Esophagus squamous epithelium (tissue), 5 donors: ENCODE data around the gene ESRRB. TPM values are rescaled to one million over a fixed set of nuclear protein-coding genes. Genes with fewer than 3 reads are reported as not detected.

Source experiments
- DNase-seq: peaks from one replicate; lab custom pipeline; 2025; lab: John Stamatoyannopoulos, UW
- H3K27ac ChIP-seq, 4 donors: fragments of 200-600 bp; sonication (generic); one replicate each; pipeline ENCODE4 v1.5.1; 2016 to 2019; ENCODE audit warnings: mild to moderate bottlenecking in 1 of 4
- H3K27me3 ChIP-seq, 4 donors: fragments of 200-600 bp; sonication (generic); 1 replicate in 3 of 4; 2 replicates in 1 of 4; pipeline versions ENCODE4 v1.5.1 to v1.6.0; 2017 to 2021; ENCODE audit warnings: antibody characterized with exemption in 1 of 4
- H3K36me3 ChIP-seq, 3 donors: fragments of 200-600 bp; sonication (generic); one replicate each; pipeline ENCODE4 v1.5.1; 2016 to 2019
- H3K4me1 ChIP-seq, 3 donors: fragments of 200-600 bp; sonication (generic); one replicate each; pipeline ENCODE4 v1.5.1; 2017 to 2019
- H3K4me3 ChIP-seq, 4 donors: fragments of 200-600 bp; sonication (generic); 1 replicate in 3 of 4; 2 replicates in 1 of 4; pipeline ENCODE4 v1.5.1; 2016 to 2019; ENCODE audit warnings: mild to moderate bottlenecking in 2 of 4, moderate library complexity in 1 of 4
- H3K9me3 ChIP-seq, 3 donors: fragments of 200-600 bp; sonication (generic); one replicate each; pipeline ENCODE4 v1.5.1; 2016 to 2019
- POLR2A ChIP-seq, 4 donors: fragments of 450-650 bp; IDR thresholded peaks; one replicate each; pipeline ENCODE4 v1.6.1; 2017; ENCODE audit warnings: antibody characterized with exemption in 4 of 4, mild to moderate bottlenecking in 4 of 4, moderate library complexity in 3 of 4
- WGBS, 2 donors: methylation state at CpG; one replicate each; pipeline ENCODE4 v1.1.5; 2018; 5-methylcytosine and 5-hydroxymethylcytosine counted together
- intact Hi-C: fragments of 100-400 bp; cut with DNase I; formaldehyde crosslinking; loops from one replicate; pipeline ENCODE4 v1.15.0; 2022
- total RNA-seq, 4 donors: library from RNA; depleted of rRNA; stranded (reverse); fragments of >200 nt; gene quantifications; one replicate each; pipeline ENCODE4 v1.1.0, GENCODE V29; 2016
- TF ChIP-seq, protein P1 (sequence below), 6 experiments: fragments of 450-650 bp in 4 of 6; fragments of 200-600 bp in 2 of 6; sonication (generic) in 2 of 6; IDR thresholded peaks; one replicate each; pipeline ENCODE4 v1.5.1; 2016 to 2019; ENCODE audit warnings: antibody characterized with exemption in 6 of 6, mild to moderate bottlenecking in 4 of 6, moderate library complexity in 4 of 6
- donor health status: DM: yes; HTN: yes; CAD: no.

ESRRB gene
- total RNA-seq, 4 donors from 2014 or later, result not detected

DNA sequence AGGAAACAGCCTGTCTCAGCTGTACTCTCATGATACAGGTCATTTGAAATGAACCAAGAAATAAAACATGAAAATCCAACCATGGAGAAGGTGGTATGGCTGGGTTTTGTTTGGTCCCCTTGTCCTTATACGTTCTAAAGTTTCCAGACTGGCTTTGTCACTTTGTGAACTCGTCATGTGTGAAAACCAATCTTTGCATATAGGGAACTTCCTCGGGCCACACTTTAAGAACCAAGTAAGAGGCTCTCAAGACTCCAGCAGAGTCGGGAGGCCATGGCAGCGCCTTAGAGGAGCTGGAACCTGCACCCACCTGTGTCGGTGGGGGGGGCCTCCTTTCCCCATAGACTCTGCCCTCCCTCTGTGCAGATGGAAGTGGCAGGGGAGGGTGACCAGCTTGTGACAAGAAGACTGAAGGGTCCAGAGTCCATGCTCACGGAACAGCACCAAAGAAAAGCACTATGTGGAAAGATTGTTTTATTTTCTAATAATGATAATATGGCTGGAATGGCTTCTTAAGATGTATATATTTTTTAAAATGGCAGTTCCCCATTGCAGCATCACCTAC is 125.3 kb downstream of the ESRRB start:
- H3K27ac ChIP-seq, result no peak overlapping the region
- TF ChIP-seq POLR2A (IDR thresholded peaks at IDR 0.05), result no peak
- TF ChIP-seq, protein P1, sequence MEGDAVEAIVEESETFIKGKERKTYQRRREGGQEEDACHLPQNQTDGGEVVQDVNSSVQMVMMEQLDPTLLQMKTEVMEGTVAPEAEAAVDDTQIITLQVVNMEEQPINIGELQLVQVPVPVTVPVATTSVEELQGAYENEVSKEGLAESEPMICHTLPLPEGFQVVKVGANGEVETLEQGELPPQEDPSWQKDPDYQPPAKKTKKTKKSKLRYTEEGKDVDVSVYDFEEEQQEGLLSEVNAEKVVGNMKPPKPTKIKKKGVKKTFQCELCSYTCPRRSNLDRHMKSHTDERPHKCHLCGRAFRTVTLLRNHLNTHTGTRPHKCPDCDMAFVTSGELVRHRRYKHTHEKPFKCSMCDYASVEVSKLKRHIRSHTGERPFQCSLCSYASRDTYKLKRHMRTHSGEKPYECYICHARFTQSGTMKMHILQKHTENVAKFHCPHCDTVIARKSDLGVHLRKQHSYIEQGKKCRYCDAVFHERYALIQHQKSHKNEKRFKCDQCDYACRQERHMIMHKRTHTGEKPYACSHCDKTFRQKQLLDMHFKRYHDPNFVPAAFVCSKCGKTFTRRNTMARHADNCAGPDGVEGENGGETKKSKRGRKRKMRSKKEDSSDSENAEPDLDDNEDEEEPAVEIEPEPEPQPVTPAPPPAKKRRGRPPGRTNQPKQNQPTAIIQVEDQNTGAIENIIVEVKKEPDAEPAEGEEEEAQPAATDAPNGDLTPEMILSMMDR (IDR thresholded peaks at IDR 0.05), result no peak
- no peaks in the 10 kb centered on the region for H3K36me3 ChIP-seq
- no peak for DNase-seq
- H3K27me3 ChIP-seq, result peaks cover 0 to 56% (median 0%) of the 10 kb centered on the region in 4 donors
- WGBS, 2 donors, result 81 to 82% methylated on average over 4 to 7 of the region's 7 CpGs
- no peaks in the 10 kb centered on the region for H3K4me1 ChIP-seq
- no peaks in the 10 kb centered on the region for H3K9me3 ChIP-seq
- intact Hi-C loops, result no loop called here
- H3K4me3 ChIP-seq, result no peak overlapping the region

DNA sequence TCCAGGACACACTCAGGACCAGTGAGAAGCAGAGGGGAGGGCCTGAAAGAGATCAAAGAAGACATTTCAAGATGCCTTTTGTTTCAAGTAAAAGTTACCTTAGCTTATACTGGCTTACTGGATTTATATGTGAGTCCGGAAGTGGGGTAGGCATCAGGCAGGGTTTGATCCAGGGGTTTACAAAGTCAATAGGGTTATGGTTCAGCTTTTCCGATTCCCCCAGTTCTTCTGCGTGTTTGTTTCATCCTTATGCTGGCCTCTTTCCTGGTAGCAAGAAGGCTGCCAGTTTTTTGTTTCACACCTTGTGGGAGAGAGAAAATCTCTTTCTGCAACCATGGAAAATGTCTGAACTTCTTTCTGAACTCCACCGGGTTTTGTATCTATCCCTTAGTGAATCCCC is 126.3 kb downstream of the ESRRB start:
- no peak for TF ChIP-seq POLR2A (IDR thresholded peaks at IDR 0.05)
- TF ChIP-seq, protein P1 (IDR thresholded peaks at IDR 0.05), result no peak
- WGBS, 2 donors, result 87 to 91% methylated on average over 4 of the region's 4 CpGs
- H3K4me3 ChIP-seq, result no peak overlapping the region
- no peak overlapping the region for H3K27ac ChIP-seq
- no peaks in the 10 kb centered on the region for H3K9me3 ChIP-seq
- no peaks in the 10 kb centered on the region for H3K4me1 ChIP-seq
- H3K27me3 ChIP-seq, result peaks cover 0 to 56% (median 0%) of the 10 kb centered on the region in 4 donors
- intact Hi-C loops, result no loop called here
- DNase-seq, result no peak
- H3K36me3 ChIP-seq, result no peaks in the 10 kb centered on the region

DNA sequence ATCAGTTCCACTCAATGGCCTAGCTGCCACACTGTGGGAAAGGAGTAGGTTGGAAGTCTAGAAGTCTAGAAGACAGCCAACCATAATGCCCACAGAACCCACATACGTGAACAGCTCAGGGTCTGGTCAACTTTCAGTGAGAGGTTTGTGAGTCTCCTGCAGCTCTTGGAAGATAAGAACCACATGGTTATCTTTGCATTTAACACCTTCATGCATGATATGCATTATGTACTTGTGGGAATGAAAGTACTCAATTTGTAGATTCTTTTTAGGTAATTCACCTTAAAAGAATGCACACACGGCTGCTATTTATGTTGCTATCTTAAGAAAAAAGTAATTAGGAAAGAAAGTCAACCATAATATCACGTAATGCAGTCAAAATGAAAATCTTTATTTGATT is 126.7 kb downstream of the ESRRB start:
- 75 to 91% methylated on average over 3 of the region's 3 CpGs for WGBS, 2 donors
- Histone ChIP-seq H3K4me3 (no peak overlapping the region), H3K9me3 (no peaks in the 10 kb centered on the region), H3K27ac (no peak overlapping the region), H3K27me3 (peaks cover 0 to 57% (median 0%) of the 10 kb centered on the region in 4 donors), H3K36me3 (no peaks in the 10 kb centered on the region), H3K4me1 (no peaks in the 10 kb centered on the region)
- no peak for DNase-seq
- TF ChIP-seq, protein P1 (IDR thresholded peaks at IDR 0.05), result no peak
- no peak for TF ChIP-seq POLR2A (IDR thresholded peaks at IDR 0.05)
- intact Hi-C loops, result no loop called here

DNA sequence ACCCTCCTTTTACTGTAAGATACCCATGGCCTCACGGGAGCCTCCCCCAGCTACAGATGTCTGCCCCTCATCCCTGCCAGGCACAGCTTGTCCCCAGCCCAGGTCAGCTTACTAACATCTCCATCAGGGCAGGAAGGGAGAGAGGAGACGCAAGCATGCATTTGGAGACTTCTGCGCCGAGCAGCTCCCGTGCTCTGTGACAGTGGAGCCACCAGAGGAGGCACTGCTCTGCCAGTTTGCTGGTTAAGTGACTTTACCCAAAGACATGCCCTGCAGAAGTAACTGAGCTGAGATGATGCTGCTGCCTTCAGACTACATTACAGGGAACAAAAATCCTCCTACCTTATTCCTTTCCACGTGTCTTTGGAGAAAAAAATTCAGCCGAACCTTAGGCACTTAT is 133.4 kb downstream of the ESRRB start:
- DNase-seq, result no peak
- intact Hi-C loops, result no loop called here
- TF ChIP-seq POLR2A (IDR thresholded peaks at IDR 0.05), result no peak
- TF ChIP-seq, protein P1 (IDR thresholded peaks at IDR 0.05), result no peak
- Histone ChIP-seq H3K9me3 (no peaks in the 10 kb centered on the region), H3K36me3 (no peaks in the 10 kb centered on the region), H3K27ac (no peak overlapping the region), H3K4me1 (no peaks in the 10 kb centered on the region), H3K4me3 (no peak overlapping the region), H3K27me3 (peaks cover 0 to 86% (median 0%) of the 10 kb centered on the region in 4 donors)
- 68 to 78% methylated on average over 2 to 6 of the region's 7 CpGs for WGBS, 2 donors

DNA sequence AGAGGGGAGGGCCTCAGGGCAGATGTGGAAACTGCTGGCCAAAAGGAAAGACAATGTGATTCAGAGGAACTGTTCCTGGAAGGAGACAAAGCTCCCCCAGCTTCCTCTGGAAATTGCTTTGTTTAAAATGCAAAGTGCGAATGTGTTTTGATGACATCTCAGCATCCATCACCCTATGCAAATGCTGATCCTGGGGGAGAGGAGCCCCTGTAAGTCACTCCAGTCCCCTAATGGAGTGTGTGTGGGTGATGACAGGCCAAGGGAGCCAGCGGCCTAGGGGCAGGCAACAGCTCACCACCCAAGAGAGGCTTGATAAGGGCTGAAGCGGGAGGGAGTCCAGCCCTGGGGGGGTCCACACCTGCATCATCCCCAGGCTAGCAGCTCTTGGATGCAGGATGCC is 134.2 kb downstream of the ESRRB start:
- 60% methylated on average over 2 of the region's 3 CpGs; no CpG with 5 or more reads in 1 of the 2 donors for WGBS, 2 donors
- no peak for TF ChIP-seq POLR2A (IDR thresholded peaks at IDR 0.05)
- TF ChIP-seq, protein P1 (IDR thresholded peaks at IDR 0.05), result no peak
- Histone ChIP-seq H3K27ac (no peak overlapping the region), H3K9me3 (no peaks in the 10 kb centered on the region), H3K4me1 (no peaks in the 10 kb centered on the region), H3K4me3 (no peak overlapping the region), H3K36me3 (no peaks in the 10 kb centered on the region), H3K27me3 (peaks cover 0 to 94% (median 0%) of the 10 kb centered on the region in 4 donors)
- DNase-seq, result no peak
- intact Hi-C loops, result loop anchor here (10.0 kb wide), 1 partner anchor 135 kb away; no protein-coding TSS in a partner anchor
